ENCODE results near the gene ERBB3.

The ERBB3 gene

DNA sequence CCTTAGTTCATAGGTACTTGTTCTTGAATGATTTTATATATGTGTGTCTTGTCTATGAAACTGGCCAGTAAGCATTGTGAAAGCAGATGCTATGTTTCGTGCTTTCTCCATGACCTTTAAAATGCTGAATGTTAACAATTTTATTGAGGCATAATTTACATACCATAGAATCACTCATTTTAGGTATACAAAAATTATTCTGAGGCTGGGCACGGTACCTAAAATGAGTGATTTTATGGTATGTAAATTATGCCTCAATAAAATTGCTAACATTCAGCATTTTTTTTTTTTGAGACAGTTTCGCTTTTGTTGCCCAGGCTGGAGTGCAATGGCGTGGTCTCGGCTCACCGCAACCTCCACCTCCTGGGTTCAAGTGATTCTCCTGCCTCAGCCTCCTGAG lies 54.9 kb downstream of the ERBB3 start:
- DNase-seq (ENCODE audit: low read depth) = no peak

DNA sequence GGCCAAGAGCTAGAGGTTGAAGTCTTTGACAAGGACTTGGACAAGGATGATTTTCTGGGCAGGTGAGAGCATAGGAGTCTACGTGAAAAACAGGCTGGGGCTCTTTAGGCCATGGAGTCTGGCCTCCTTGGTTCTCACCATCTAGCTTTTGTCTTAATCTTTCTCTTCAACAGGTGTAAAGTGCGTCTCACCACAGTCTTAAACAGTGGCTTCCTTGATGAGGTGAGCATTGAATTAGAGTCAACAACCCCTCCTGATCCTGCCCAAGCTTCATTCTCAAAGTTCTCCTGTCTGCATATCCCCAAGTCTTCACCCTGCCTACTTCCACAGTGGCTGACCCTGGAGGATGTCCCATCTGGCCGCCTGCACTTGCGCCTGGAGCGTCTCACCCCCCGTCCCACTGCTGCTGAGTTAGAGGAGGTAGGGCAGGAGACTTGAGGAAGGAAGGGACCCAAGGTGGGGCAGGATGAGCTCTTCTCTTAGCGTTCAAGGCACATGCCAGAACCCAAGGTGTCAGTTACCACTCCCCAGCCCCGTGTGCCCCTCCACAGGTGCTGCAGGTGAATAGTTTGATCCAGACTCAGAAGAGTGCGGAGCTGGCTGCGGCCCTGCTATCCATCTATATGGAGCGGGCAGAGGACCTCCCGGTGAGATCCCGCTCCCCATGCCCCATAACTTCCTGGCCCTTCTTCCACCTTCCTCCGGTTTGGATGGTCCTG lies 58.0 kb downstream of the ERBB3 start:
- DNase-seq (ENCODE audit: low read depth) = no peak

DNA sequence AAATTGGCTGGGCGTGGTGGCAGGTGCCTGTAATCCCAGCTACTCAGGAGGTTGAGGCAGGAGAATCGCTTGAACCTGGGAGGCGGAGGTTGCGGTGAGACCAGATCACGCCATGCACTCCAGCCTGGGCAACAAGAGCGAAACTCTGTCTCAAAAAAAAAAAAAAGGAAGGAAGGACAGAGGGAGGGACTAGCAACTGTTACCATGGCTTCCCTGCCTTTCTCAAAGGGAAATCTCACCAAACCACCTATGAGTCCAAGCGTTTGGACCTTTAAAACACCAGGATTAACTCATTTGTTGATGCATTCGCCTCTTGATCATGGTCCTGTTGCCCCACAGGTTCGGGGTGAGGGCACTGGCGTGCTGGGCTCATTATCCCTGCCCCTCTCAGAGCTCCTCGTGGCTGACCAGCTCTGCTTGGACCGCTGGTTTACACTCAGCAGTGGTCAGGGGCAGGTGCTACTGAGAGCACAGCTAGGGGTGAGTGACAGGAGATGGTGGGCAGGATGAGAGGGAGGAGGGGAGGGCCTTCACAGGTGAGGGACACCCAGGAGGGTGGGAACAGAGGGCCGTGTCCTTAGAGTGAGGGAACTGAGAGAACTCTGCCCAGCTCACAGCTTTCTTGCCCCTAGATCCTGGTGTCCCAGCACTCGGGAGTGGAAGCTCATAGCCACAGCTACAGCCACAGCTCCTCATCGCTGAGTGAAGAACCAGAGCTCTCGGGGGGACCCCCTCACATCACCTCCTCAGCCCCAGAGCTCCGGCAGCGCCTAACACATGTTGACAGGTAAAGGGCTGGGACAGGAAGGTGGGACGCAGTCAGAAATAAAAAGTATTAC lies 62.2 kb downstream of the ERBB3 start:
- no peak for DNase-seq (ENCODE audit: low read depth)

DNA sequence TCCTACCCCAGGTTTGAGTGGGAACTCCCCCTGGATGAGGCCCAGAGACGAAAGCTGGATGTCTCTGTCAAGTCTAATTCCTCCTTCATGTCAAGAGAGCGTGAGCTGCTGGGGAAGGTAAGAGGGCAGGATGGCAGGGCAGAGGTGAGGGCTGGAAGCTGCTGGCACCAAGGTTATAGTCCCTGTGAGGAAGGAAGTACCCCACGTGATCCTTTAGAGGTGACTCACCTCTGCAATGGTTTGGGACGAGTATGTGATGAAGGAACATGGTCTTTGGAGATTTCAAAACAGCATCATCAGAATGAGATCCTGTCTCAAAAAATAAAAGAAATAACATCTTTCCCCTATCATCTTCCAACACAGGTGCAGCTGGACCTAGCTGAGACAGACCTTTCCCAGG lies 63.3 kb downstream of the ERBB3 start:
- no peak for DNase-seq (ENCODE audit: low read depth)

DNA sequence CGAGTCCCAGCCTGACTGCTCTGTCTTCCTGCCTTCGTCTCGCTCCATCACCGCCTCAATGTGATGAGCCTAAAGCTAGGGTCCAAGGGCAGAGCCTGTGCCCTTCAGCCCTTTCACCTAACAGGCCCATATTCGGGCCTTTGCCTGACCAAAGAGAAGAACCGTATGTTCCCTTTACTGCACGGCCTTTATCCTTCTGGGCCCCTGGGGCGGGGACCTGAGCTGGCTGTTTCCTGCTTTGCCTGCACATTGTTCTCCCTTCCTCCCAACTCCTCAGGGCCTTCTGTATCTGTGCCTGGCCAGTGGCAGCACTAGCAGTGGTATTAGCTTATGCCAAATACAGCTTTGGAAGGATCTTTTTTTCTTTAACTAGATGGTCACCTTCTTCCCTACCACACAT lies 63.9 kb downstream of the ERBB3 start:
- no peak for DNase-seq (ENCODE audit: low read depth)

DNA sequence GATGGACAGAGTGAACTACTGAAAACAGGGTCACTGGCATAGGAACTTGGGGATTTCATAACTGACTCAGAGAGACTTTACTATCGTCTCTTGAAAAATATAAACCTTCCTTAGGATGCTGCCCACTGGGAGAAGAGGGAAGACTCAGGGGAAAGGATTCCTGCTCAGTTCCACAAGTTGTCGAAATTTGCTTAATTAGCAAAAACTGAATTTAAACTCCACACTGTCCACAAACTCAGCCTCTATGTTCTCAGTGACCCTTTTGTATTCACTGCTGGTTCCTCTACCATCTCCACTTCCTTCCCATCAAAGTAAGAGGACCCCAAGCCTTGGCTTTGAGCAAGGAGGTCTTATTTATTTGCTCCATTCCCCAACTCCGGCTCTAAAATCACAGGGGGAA lies 65.3 kb downstream of the ERBB3 start:
- DNase-seq (ENCODE audit: low read depth) = no peak

DNA sequence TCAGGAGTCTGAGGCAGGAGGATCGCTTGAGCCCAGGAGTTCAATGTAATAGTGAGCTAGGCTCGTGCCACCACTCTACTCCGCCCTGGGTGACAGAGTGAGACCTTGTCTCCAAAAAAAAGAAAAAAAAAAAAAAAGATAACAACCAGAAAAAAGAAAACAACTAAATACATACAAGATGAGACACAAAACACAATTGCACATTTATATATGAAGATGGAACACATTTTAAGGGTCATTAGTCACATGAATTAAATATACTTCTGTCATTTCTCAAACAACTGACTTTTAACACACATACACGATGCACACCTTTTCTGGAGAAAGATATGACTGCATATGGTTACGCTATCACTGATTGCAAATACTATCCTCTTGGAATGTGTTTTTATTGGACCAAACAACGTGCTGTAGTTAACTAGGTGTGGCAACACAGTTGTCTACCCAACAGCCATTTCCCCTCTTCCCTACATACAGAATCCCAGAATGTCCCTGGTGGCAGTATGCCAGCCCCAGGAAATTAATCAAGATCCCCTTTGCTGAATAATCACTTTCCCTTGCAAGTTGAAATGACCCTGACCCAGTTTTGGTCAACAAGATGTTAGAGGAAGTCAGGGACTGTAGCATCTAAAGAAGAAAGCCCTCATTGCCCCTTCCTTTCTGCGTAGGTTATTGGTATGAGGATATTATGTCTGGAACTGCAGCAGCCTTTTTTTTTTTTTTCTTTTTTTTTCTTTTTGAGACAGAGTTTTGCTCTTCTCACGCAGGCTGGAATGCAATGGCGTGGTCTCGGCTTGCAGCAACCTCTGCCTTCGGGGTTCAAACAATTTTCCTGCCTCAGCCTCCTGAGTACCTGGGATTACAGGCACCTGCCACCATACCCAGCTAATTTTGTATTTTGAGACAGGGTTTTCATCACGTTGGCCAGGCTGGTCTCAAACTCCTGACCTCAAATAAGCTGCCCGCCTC lies 66.8 kb downstream of the ERBB3 start:
- DNase-seq (ENCODE audit: low read depth) = no peak

DNA sequence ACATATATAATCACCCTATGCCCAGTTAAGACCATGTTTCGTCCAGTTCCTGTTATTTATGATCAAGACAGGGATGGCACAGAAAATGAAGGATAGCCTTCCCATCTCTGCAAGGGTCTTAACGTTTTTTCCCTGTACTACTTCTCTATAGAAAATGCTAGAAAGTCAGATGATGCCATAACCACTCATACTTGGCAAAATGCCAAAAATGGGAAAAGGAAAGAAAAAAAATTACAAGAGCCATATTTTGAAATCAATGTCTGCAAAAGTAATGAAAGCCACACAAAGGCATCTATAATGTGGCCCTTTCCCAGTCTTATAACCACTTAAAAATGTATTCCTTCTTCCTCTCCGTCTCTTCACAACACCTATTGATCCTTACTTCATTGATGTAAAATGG lies 70.6 kb downstream of the ERBB3 start:
- DNase-seq (ENCODE audit: low read depth) = no peak

DNA sequence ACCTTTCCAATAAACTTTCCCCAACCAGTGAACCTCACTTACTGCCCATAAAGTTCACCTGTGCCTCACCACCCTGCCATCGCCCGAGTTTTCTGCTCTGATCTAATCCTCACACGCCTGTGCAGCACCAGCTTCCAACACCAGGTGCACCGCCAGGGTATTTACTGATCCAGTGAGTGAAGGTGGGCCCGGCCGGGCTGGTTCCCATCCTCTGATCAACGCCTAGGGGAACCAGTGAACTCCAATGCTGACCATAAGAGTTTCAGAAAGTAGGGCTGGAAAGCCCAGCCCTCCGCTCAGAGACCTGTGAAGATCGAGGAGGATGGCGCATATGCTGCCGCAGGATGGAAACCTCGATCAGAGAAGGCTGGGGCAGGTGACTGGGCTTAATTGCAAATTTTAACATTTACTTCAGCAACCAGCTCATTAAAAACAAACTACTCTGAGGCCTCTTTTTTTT lies 71.7 kb downstream of the ERBB3 start:
- DNase-seq (ENCODE audit: low read depth) = peak; percentile 51

DNA sequence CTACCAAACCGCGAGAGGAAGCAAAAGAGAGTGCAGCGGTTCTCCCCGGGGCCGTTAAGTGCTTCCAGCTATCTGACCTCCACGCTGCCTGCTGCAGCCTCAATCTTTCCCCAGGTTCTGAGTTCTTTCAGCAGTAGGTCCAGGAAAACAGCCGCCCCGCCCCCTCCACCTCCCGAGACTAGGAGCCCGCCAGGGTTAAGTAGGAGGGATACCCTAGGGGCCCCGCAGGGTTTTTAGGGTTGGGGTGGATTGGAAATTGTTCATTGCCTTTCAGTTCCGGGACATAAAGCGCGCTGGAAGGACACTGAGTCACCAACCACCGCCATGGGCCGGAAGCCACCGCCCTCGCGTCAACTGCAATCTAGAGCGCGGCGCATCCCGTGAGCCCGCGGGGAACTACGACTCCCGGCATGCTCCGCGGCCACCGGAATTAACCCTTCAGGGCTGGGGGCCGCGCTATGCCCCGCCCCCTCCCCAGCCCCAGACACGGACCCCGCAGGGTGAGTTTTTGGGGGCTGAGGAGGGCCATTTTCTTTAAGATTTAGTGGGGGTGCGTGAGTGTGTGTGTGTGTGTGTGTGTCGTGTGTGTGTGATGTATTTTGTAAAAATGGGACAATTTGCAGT lies 72.3 kb downstream of the ERBB3 start, which contains the start of gene MYL6B:
MYL6B (plus strand) TSS at position 456 of the 624 bp plus-strand sequence. CDS start 1,332 bp downstream, outside the sequence.
- DNase-seq (ENCODE audit: low read depth) = peak; percentile 89

Data from T follicular helper cell (primary cell).